ENCODE results near the gene OCIAD2. TPM values are rescaled to one million over a fixed set of nuclear protein-coding genes. Genes with fewer than 3 reads are reported as not detected.

The OCIAD2 gene
- total RNA-seq, 1 experiment from 2014 or later: 32.8 TPM

DNA sequence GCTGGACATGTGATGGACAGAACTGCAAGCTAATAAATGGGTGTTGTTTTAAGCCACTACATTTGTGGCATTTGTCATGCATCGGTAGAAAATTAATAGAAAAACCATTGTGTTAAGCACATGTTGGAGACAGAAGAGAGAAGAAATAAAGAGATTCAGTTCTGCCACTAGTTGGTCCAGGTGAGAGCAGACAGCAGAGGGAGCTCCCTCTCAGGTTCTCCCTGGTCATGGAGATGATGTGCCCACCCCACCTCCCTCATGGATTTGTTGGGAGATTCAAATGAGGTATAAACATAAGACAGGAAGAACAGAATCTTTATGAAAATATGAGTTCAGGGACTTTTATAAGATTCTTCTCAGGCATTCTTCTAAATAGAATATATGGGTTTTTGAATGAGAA lies 36.8 kb upstream of the OCIAD2 start:
- Histone ChIP-seq H3K27me3 (ENCODE audit: control insufficient read depth, insufficient read depth, low read length) (no peaks in the 10 kb centered on the region), H3K27ac (ENCODE audit: low read length) (no peak overlapping the region), H3K4me1 (ENCODE audit: control insufficient read depth, insufficient read depth, low read length) (no peaks in the 10 kb centered on the region), H3K36me3 (ENCODE audit: control insufficient read depth, insufficient read depth, low read length) (no peaks in the 10 kb centered on the region), H3K9me3 (ENCODE audit: control insufficient read depth, insufficient read depth, low read depth, low read length) (no peaks in the 10 kb centered on the region), H3K4me3 (ENCODE audit: low read depth in 2 of 2, low read length in 2 of 2) (no peak overlapping the region)
- no TSS peak for BruUV-seq (replicated peaks)
- ATAC-seq (0 out of 2 replicates have a peak, but pooled peaks have one; percentile 62), DNase-seq (ENCODE audit: low read depth, low spot score) (no peak)
- no peak for TF ChIP-seq SIN3A (IDR thresholded peaks at IDR 0.05; ENCODE audit: borderline replicate concordance, insufficient read depth, low read depth, low read length)
- no peak for TF ChIP-seq POLR2AphosphoS5 (IDR thresholded peaks at IDR 0.05; ENCODE audit: low read depth, low read length)
- TF ChIP-seq, protein P1, sequence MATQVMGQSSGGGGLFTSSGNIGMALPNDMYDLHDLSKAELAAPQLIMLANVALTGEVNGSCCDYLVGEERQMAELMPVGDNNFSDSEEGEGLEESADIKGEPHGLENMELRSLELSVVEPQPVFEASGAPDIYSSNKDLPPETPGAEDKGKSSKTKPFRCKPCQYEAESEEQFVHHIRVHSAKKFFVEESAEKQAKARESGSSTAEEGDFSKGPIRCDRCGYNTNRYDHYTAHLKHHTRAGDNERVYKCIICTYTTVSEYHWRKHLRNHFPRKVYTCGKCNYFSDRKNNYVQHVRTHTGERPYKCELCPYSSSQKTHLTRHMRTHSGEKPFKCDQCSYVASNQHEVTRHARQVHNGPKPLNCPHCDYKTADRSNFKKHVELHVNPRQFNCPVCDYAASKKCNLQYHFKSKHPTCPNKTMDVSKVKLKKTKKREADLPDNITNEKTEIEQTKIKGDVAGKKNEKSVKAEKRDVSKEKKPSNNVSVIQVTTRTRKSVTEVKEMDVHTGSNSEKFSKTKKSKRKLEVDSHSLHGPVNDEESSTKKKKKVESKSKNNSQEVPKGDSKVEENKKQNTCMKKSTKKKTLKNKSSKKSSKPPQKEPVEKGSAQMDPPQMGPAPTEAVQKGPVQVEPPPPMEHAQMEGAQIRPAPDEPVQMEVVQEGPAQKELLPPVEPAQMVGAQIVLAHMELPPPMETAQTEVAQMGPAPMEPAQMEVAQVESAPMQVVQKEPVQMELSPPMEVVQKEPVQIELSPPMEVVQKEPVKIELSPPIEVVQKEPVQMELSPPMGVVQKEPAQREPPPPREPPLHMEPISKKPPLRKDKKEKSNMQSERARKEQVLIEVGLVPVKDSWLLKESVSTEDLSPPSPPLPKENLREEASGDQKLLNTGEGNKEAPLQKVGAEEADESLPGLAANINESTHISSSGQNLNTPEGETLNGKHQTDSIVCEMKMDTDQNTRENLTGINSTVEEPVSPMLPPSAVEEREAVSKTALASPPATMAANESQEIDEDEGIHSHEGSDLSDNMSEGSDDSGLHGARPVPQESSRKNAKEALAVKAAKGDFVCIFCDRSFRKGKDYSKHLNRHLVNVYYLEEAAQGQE (IDR thresholded peaks at IDR 0.05; ENCODE audit: insufficient read depth in 1 of 2, low read depth in 2 of 2, low read length in 1 of 2): no peak
- TF ChIP-seq TCF7L2 (IDR thresholded peaks at IDR 0.05; ENCODE audit: low read depth, low read length): no peak
- TF ChIP-seq, protein P2, sequence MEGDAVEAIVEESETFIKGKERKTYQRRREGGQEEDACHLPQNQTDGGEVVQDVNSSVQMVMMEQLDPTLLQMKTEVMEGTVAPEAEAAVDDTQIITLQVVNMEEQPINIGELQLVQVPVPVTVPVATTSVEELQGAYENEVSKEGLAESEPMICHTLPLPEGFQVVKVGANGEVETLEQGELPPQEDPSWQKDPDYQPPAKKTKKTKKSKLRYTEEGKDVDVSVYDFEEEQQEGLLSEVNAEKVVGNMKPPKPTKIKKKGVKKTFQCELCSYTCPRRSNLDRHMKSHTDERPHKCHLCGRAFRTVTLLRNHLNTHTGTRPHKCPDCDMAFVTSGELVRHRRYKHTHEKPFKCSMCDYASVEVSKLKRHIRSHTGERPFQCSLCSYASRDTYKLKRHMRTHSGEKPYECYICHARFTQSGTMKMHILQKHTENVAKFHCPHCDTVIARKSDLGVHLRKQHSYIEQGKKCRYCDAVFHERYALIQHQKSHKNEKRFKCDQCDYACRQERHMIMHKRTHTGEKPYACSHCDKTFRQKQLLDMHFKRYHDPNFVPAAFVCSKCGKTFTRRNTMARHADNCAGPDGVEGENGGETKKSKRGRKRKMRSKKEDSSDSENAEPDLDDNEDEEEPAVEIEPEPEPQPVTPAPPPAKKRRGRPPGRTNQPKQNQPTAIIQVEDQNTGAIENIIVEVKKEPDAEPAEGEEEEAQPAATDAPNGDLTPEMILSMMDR (IDR thresholded peaks at IDR 0.05): peak; percentile 62
- intact Hi-C loops (cut with micrococcal nuclease; ENCODE audit: unreplicated experiment) (no loop called here), in situ Hi-C loops (cut with HindIII; ENCODE audit: low pct_unique_long_range_greater_than_20kb, low sequenced_read_pairs) (no loop called here)
- CTCF ChIA-PET: no interaction called here
- POLR2A ChIA-PET: interaction anchor here (0.6 kb wide), 1 partner anchor 308 kb away, joined by 3 read pairs; no protein-coding TSS in a partner anchor

GRCh38 chr4:48939785-48940184 lies 33.2 kb upstream of the OCIAD2 start:
- ChIA-PET POLR2A (no interaction called here), CTCF (no interaction called here)
- no peaks in the 10 kb centered on the region for H3K27me3 ChIP-seq (ENCODE audit: control insufficient read depth, insufficient read depth, low read length)
- DNase-seq (ENCODE audit: low read depth, low spot score): peak; percentile 82
- H3K9me3 ChIP-seq (ENCODE audit: control insufficient read depth, insufficient read depth, low read depth, low read length): no peaks in the 10 kb centered on the region
- BruUV-seq (replicated peaks): no TSS peak
- TF ChIP-seq POLR2AphosphoS5 (IDR thresholded peaks at IDR 0.05; ENCODE audit: low read depth, low read length): no peak
- no peak for TF ChIP-seq TCF7L2 (IDR thresholded peaks at IDR 0.05; ENCODE audit: low read depth, low read length)
- TF ChIP-seq, protein P2 (IDR thresholded peaks at IDR 0.05): no peak
- TF ChIP-seq SIN3A (IDR thresholded peaks at IDR 0.05; ENCODE audit: borderline replicate concordance, insufficient read depth, low read depth, low read length): no peak
- TF ChIP-seq, protein P1 (IDR thresholded peaks at IDR 0.05; ENCODE audit: insufficient read depth in 1 of 2, low read depth in 2 of 2, low read length in 1 of 2): no peak
- intact Hi-C loops (cut with micrococcal nuclease; ENCODE audit: unreplicated experiment): no loop called here
- in situ Hi-C loops (cut with HindIII; ENCODE audit: low pct_unique_long_range_greater_than_20kb, low sequenced_read_pairs): no loop called here
- H3K4me1 ChIP-seq (ENCODE audit: control insufficient read depth, insufficient read depth, low read length): no peaks in the 10 kb centered on the region
- H3K4me3 ChIP-seq (ENCODE audit: low read depth in 2 of 2, low read length in 2 of 2): no peak overlapping the region
- no peak for ATAC-seq
- H3K27ac ChIP-seq (ENCODE audit: low read length): no peak overlapping the region
- H3K36me3 ChIP-seq (ENCODE audit: control insufficient read depth, insufficient read depth, low read length): no peaks in the 10 kb centered on the region

Data from Panc1 (cell line).